Superior temporal gyrus (tissue), 1 donor: ENCODE results near the gene PKNOX1.
A peak's percentile ranks its signal among the peaks of the same experiment; 100 is the strongest.
"Not testable (repeated sequence)": the region's sequence is repeated elsewhere in the genome, so short reads cannot be mapped to it uniquely, and the experiment has no call there.

ENCODE experiments used
- DNase-seq: peaks from one replicate; pipeline ENCODE4 v3.0.0-alpha.2; 2016; ENCODE audit errors: extremely low spot score

Gene PKNOX1

DNA sequence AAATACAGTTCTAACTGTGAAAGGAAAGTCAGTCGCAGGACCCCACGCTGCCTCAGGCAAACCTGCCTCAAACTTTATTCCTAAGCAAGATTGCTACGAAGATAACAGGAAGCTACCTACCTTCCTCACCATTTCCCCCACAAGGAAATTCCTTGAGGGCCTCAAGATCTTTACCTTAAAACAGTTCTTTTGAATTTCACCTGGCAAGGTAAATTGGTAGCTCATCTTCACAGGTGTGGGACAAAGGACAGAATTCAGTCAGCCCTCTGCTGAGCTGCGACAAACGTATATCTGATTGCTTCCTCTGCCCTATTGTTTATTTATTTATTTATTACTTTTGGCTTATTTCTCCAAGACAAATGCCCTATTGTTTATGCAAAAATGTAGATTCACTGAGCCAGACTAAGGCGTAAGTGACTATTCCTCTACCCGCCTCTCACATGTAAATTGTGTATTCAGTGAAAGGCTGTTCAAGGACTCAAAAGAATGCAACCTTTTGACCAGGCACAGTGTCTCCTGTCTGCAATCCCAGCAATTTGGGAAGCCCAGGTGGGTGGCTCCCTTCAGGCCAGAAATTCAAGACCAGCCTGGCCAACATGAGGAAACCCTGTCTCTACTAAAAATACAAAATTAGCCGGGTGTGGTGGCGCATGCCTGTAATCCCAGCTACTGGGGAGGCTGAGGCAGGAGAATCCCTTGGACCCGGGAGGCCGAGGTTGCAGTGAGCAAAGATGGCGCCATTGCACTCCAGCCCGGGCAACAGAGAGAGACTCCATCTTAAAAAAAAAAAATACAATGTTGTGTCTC is 17.3 kb upstream of the PKNOX1 start:
- DNase-seq: no peak

DNA sequence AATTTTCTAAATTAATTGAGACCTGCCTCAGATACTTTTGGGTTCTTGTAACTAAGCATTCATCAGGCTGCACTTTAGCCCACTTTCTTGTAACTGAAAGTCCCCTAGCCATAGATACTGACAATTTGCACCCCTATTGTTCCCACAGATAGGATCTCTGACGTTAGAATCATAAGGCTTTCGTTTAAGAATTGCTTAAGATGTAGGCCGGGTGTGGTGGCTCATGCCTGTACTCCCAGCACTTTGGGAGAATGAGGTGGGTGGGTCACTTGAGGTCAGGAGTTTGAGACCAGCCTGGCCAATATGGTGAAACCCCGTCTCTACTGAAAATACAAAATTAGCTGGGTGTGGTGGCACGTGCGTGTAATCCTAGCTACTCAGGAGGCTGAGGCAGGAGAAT is 16.2 kb upstream of the PKNOX1 start:
- not testable (repeated sequence) for DNase-seq

DNA sequence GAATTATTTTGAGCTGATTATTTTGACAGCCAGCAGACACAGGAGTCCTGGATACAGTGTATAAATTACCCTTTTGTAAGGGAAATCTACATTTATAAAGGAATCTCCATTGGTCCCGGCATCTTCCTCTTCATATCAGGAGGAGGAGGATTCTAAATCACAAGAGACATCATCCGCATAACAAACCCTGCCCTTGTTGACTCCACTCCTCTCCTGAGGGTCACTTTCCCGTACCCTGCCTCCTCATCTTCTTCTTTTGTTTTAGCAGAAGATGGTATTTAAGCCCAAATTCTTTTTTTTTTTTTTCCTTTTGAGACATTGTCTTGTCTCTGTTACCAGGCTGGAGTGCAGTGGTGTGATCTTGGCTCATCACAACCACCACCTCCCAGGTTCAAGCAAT is 14.6 kb upstream of the PKNOX1 start:
- DNase-seq: no peak

DNA sequence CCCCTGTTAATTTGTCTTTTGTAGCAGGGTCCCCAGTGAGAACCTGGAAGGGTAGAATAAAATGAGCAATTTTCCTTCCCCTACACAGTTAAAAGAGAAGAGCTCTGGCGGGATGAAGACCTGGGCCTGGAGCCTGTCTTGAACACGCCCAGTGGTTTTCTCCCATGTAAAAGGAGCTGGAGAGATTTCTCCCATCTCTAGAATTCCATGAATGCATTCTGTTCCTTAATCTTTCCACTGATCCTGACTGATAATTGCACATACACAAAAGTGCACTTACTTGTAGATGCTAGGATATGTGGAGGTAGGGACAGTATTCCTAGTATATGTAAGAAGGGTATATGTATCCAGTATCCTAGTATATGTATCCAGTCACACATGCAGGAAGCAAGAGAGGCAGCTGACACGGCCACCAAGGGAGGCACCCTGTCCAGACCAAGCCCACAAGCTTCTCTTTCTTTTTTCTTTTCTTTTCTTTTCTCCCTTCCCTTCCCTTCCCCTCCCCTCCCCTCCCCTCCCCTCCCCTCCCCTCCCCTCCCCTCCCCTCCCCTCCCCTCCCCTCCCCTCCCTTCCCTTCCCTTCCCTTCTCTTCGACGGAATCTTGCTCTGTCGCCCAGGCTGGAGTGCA is 11.9 kb upstream of the PKNOX1 start:
- DNase-seq: no peak

DNA sequence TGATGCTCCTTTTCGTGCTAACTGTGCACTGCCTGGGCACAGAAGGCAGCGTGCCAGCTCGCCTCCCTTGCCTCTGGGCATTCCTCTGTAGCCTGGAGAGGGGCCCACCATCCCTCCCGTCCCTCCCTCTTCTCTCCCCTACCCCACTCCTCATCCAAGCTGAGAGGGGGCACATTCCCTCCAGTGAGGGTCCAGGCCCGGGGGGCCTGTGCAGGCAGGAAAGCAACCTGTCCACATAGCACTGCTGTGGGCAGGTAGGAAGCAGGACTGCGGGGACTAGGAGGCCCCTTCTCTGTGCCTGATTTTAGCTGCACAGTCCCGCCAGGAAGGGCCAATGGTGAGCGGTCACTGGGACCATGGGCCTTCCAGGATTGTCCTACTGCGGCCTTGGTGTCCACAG is 10.3 kb upstream of the PKNOX1 start:
- DNase-seq: no peak

DNA sequence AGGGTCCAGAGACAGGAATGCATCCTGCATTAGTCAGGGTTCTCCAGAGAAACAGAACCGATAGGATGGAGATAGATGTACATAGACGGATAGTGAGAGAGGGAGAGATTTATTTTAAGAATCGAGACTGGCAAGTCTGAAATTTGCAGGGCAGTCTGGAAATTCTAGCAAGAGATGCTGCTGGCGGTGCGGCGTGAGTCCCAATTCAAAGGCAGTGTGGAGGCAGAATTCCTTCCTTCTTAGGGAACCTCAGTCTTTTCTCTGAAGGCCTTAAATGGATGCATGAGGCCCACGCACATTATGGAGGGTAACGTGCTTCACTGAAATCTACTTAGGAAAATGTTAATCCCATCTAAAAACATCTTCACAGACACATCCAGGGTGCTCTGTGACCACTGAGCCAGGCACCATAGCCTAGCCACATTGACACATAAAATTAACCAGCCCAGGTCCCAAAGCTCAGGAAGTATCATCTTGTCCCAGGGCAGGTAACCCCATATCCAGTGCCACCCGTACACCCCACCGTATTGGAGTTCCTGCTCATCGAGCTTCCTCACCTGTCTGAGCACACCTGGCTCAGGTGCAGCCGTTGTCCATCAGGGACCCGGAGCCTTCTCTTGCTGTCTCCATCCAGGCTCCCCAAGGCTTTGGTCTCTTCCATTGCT is 9.7 kb upstream of the PKNOX1 start:
- peak; percentile 35 for DNase-seq

DNA sequence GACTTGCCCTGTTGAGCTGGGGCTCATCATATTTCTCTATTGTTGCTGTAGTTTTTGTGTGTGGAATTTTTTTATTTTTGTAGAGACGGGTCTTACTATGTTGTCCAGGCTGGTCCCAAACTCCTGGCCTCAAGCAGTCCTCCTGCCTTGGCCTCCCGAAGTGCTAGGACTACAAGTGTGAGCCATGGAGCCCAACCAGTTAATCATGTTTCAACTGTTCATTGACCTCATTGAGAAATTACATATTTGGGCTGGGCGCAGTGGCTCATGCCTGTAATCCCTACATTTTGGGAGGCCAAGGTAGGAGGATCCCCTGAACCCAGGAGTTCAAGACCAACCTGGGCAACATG is 9.2 kb upstream of the PKNOX1 start:
- no peak for DNase-seq

DNA sequence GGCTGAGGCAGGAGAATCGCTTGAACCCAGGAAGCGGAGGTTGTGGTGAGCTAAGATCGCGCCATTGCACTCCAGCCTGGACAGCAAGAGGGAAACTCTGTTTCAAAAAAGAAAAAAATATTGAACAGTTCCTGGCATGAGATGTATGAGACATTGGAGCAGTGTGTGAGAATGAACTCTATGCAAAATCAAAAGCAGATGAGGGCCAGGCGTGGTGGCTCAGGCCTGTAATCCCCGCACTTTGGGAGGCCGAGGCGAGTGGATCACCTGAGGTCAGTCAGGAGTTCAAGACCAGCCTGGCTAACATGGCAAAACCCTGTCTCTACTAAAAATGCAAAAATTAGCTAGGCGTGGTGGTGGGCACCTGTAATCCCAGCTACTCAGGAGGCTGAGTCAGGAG is 6.7 kb upstream of the PKNOX1 start:
- DNase-seq: not testable (repeated sequence)

DNA sequence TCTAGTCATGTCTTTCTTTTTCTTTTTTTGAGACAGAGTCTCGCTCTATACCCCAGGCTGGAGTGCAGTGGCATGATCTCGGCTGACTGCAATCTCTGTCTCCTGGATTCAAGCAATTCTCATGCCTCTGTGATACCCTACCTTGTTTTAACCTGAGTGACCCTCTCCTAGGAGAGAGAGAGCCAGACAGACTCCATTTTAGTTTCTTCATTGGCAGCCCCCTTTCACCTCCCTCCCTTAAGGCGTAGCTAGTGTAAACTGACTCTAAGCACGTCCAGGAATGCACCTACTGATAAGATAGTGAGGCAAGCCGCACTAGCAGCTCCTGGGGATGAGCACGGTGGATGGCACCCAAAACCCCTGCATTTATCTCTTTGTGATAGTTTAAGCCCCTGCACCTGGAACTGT is 5.2 kb upstream of the PKNOX1 start:
- no peak for DNase-seq

DNA sequence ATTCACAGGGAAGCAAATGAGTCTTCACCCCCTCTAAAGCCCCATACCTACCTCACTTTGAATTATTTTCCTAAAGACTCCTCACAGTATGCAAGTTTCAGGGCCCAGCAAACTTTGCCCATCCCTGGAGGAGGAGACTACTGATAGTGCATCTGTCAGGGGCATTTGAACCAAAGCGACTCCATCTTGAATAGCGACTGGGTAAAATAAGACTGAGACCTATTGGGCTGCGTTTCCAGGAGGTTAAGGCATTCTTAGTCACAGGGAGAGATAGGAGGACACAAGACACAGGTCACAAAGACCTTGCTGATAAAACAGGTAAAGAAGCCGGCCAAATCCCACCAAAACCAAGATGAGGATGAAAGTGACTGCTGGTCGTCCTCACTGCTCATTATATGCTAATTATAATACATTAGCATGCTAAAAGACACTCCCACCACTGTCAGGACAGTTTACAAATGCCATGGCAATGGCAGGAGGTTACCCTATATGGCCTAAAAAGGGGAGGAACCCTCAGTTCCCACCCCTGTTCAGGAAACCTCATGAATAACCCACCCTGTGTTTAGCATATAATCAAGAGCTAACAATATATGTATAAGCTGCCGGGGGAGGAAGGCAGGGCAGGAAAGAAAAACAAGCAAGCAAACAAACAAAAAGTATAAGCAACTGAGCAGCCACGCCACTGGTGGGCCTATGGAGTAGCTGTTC is 3.3 kb upstream of the PKNOX1 start:
- DNase-seq: no peak

DNA sequence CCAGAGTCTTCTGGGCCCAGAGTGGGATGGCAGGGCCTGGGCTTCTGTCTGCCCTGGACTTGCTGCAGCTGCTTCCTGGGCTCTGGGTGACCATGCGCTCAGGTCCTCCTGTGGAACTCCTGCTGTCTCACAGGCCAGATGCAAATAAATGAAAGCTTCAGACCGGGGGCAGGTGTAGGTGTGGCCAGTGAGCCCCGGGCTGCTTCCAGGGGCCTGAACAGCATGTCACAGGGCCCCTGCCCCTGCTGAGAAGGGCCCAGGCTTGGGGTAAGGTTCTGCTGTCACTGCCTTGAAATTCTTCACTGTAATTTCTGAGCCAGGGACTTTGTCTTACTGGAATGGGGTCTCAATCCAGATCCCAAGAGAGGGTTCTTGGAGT is 2.5 kb upstream of the PKNOX1 start:
- DNase-seq: no peak

DNA sequence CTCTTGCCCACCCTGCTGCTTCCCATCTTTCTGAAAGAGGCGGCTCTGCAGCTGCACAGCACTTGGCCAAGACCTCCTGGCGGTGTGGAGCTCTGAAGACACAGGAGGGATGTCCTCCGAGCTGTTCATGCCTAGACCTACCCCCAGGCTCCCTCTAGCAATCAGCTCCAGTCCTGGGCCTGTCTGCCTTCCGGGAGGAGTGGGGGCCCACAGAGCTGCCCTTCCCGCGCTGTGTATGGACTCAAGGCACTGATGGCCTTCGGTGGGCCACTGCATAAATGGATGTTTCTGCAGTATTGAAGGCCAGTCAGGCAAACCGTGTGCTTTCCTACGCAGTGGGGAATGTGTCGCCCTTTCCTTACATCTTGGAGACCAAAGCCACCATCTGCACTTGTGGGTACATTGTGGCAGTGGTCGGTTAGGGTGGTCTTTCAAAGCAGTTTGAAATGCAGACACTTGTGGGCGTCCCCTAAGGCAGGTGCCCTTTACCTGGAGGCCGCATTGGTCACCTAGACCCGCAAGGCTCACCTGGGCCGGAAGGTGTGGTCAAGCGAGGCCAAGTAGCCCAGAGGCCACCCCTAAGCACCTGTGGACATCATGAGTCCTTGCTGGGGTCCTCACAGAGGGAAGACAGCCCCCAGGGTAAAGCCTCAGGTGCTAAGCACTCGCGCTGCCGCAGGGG is 912 bp upstream of the PKNOX1 start:
- no peak for DNase-seq

DNA sequence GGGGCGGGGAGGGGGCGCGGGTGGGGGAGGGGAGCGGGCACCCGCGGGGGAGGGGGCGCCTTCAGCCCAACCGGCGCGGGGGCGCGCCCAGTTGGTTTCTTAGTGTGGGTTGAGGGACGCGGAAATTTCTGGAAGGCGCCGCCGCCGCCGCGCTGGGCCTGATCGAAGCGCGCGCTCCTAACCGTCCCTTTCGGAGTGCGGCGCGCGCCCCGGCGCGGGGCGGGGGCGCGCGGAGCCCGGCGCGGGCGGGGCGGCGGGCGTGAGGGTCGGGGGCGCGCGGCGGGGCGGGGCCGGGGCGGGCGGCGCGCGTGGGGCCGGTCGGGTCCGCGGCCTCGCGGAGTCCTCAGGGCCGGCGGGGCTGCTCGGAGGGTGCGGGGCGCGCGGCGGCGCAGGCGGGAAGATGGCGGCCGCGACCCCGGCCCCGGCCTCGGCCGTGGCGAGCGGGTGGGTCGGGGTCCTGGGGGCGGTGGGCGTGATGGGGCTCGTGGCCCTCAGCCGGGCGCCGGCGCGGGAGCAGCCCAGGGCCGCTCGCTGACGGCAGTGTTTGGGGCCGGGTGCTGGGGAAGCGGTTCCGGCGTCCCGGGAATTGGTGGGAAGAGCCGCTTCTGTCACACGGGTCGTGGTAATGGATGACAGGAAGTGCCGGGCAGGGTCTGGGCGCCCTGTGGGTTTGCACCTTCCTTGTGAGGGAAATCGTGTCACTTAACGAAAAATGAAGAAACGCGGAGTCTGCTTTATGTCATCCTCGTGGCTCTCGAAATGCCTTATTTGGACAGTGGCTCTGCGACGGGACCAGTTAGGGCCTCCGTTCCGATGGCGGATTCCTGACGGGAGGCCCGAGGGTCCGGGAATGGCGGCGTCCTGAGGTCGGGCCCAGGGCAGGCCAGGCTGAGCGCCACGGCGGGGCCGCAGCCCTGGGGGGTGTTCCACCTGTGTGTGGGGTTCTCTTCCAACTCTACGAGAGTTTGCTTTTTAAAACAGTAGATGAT is 764 bp downstream of the PKNOX1 start:
- DNase-seq: peak; percentile 61

DNA sequence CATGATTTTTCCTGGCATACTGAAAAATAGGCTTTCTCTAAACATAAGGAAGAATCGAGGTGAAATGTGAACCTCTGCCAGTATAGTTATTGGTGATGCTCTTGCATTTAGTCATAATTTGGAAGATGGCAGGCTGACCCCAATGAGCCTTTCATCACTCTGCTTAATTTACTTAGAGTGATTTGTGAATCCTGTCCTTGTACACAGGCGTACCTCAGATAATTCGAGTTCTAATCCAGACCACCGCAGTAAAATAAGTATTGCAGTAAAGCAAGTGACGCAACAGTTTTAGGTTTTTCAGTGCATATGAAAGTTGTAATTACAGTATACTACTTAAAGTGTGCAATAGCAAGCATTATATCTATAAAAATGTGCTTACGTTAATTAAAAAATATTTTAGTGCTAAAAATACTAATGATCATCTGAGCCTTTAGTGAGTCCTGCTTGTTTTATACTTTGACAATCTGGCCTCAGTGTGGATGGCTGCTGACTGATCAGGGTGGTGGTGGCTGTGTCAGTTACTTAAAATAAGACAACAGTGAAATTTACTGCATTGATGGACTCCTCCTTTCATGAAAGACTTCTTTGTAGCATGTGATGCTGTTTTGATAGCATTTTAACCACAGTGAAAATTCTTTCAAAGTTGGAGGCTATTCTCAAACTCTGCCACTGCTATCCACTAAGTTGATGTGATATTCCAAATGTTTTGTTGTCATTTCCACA is 1.7 kb downstream of the PKNOX1 start:
- peak; percentile 38 for DNase-seq

DNA sequence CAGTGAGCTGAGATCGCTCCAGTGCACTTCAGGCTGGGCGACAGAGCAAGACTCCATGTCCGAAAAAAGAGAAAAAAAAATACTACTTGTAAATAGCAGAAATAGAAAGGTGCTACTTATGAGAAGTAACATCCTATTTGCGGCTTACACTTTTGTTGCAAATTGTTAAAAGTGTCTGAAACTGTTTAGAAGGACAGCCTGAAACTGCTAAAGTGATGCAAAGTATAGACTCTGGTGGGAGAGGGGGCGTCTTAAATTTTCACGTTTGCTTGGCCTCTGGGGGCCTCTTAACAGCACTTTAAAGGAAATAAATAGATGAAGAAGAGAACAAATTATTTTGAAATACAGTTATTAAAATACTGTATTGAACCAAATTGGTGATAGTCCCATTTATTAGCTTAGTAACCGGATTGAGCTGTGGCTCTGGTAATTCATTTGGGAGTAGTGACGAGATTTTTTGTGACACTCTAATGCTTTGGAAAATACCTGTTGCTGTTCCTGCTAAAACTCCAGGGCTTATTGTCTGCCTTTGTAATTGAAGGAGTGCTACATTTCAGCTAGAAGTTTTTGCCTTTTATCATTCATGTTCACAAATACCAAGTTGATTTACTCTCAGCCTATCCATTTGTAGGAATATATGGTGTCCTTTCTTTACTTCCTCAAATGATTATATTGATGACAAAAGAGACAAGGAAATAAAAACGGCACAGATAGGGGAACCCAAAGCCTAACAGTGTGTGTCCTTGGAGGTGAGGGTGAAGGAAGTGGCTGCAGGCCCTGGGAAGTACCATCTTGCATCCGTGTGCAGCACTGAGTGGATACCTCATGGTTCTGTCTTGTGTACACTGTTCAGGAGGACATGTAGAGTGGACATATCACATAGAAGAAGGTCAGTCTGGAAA is 6.2 kb downstream of the PKNOX1 start:
- DNase-seq: no peak

DNA sequence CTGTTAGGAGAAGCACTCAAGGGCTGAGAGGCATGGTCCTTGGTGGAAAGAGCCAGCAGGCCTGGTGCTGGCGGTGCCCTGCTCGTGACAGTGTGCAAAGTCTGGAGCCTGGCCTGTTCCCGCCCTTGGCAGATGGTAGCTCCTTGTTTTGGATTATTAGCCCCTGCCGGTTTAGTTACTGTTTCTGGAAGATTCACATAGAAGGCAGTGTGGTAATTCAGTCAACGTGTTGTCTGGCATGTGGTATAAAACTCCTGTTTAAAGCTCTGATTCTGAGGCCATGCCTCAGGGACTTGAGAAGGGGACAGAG is 6.8 kb downstream of the PKNOX1 start:
- DNase-seq: no peak

DNA sequence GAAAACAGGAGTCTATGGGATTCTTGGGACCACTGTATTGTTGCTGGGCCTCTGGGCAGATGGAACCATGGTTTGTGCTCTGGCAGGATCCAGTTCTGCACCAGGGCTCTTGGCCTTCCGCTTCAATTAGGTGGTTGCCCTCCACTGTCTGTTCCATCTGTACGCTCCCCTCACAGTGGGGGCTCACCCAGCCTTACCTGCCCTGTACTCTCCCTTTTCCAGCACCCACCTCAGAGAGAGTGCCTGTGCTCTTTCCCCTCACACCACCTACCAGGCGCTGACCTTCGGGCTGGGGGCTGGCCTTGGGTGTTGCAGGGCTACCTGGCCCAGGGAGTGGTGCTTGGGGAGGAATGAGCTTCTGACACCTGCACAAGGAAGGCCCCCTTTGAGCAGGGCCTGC is 7.5 kb downstream of the PKNOX1 start:
- no peak for DNase-seq

DNA sequence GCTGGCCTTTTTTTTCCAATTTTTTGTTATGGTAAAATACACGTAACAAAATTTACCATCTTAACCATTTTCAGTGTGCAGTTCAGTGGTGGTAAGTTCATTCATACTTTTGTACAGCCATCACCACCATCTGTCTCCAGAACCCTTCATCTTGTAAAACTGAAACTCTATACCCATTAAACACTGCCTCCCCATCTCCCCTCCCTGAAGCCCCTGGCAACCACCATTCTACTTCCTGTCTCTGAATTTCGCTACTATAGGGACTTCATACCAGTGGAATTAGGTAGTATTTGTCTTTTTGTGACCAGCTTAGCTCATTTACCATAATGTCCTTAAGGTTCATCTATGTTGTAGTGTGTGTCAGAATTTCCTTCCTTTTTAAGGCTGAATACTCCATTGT is 8.7 kb downstream of the PKNOX1 start:
- DNase-seq: no peak

DNA sequence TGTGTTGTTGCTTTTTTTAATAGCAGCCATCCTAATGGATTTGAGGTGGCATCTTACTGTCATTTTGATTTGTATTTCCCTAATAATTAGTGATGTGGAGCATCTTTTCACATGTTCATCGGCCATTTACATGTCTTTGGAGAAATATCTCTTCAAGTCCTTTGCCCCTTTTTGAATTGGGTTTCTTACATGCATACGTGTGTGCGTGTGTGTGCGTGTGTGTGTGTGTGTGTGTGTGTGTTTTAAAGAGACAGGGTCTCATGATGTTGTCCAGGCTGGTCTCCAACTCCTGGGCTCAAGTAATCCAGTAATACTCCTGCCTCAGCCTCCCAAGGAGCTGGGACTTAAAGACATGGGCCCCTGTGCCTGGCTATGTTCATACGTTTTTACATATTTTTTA is 9.5 kb downstream of the PKNOX1 start:
- DNase-seq: no peak
